Adrenal gland (tissue), 12 donors: ENCODE measurements around the gene NAV2. TPM values are rescaled to one million over a fixed set of nuclear protein-coding genes. Genes with fewer than 3 reads are reported as not detected.

ENCODE experiments used
- DNase-seq, 7 donors: peaks; one replicate each; pipeline ENCODE4 v3.0.0-alpha.2; 2019 to 2020
- H3K27ac ChIP-seq, 5 donors: fragments of 200-600 bp; sonication (generic) in 4 of 5; 1 replicate in 3 of 5; 2 replicates in 2 of 5; pipeline versions ENCODE4 v1.5.1 to v1.8.0; 2016 to 2020; ENCODE audit warnings: mild to moderate bottlenecking in 1 of 5
- H3K27me3 ChIP-seq: fragments of 200-600 bp; 2 replicates; pipeline ENCODE4 v1.8.0; 2021
- H3K36me3 ChIP-seq, 2 donors: fragments of 200-600 bp; replicated peaks in 1 of 2; 1 replicate in 1 of 2; 2 replicates in 1 of 2; pipeline versions ENCODE4 v1.5.1 to v1.8.0; 2018 to 2022
- H3K4me1 ChIP-seq, 2 donors: fragments of 200-600 bp; replicated peaks in 1 of 2; 1 replicate in 1 of 2; 2 replicates in 1 of 2; pipeline versions ENCODE4 v1.5.1 to v1.8.0; 2018 to 2021
- H3K4me3 ChIP-seq, 4 donors: fragments of 200-600 bp; sonication (generic) in 3 of 4; one replicate each; pipeline ENCODE4 v1.5.1; 2016 to 2018
- H3K9me3 ChIP-seq, 3 donors: fragments of 200-600 bp; sonication (generic) in 1 of 3; replicated peaks in 1 of 3; 1 replicate in 2 of 3; 2 replicates in 1 of 3; pipeline versions ENCODE4 v1.5.1 to v1.8.0; 2016 to 2021
- CTCF ChIP-seq, 6 experiments: fragments of 450-650 bp in 4 of 6; fragments of 200-600 bp in 2 of 6; sonication (generic) in 1 of 6; IDR thresholded peaks; 1 replicate in 5 of 6; 2 replicates in 1 of 6; pipeline versions ENCODE4 v1.5.1 to v1.8.0; 2016 to 2021; ENCODE audit warnings: antibody characterized with exemption in 6 of 6, mild to moderate bottlenecking in 2 of 6, moderate library complexity in 1 of 6
- POLR2A ChIP-seq, 2 donors: fragments of 450-650 bp; IDR thresholded peaks; one replicate each; pipeline ENCODE4 v1.6.1; 2017; ENCODE audit warnings: antibody characterized with exemption in 2 of 2, mild to moderate bottlenecking in 2 of 2, moderate library complexity in 1 of 2
- WGBS, 4 donors: extraction: QIAGEN DNeasy Blood & Tissue Kit in 2 of 4; methylation state at CpG; one replicate each; pipeline versions ENCODE4 v1.1.5 to v1.1.7; 2013 to 2017; 5-methylcytosine and 5-hydroxymethylcytosine counted together
- intact Hi-C, 2 donors: fragments of 100-400 bp; cut with DNase I; formaldehyde crosslinking; loops; one replicate each; pipeline versions ENCODE4 v1.14.1 to v1.15.0; 2022 to 2023
- polyA plus RNA-seq, 3 donors: library from polyadenylated mRNA; stranded (reverse); fragments of 200-250 nt in 2 of 3; fragments of 350-450 nt in 1 of 3; fragmentation: Illumina TruSeq in 1 of 3; extraction: RNeasy Lipid Tissue Mini Kit (QIAGEN cat#74804) in 1 of 3; gene quantifications; one replicate each; pipeline ENCODE4 v1.2.3, GENCODE V29; 2013 to 2014
- total RNA-seq, 9 donors: library from RNA; depleted of rRNA in 4 of 9; stranded (reverse); fragments of >200 nt in 4 of 9; fragments of 120-200 nt in 1 of 9; fragmentation: NEBNext Ultra II Directional in 1 of 9; extraction: Animal tissue kit (Norgen Biotek cat#: 25700) in 1 of 9; gene quantifications; one replicate each; pipeline versions ENCODE4 v1.1.0 to v1.2.4, GENCODE V29; 2013 to 2023
- donor health status: healthy with polysubstance abuse.
- donor health status: Bipolar disorder and iron deficiency.
- donor health status: DM: yes; HTN: yes; CAD: no.
- donor health status: DM: no; HTN: no; CAD: no.
- donor health status: DM: no; HTN: no; CAD: no.
- donor health status: DM: yes; HTN: yes; CAD: no.

The NAV2 gene
- total and polyA plus RNA-seq, 12 donors, result 1.6 to 9.2 (median 5.5) TPM

GRCh38 chr11:19895776-19896175, 183.1 kb downstream of the NAV2 start:
- intact Hi-C loops, result no loop called here
- H3K27me3 ChIP-seq, result no peaks in the 10 kb centered on the region
- no peaks in the 10 kb centered on the region for H3K4me1 ChIP-seq
- no peaks in the 10 kb centered on the region for H3K9me3 ChIP-seq
- H3K4me3 ChIP-seq, result no peak overlapping the region
- H3K36me3 ChIP-seq, result no peaks in the 10 kb centered on the region
- no peak overlapping the region for H3K27ac ChIP-seq
- 83 to 91% (median 88%) methylated on average over 5 of the region's 5 CpGs for WGBS, 4 donors
- TF ChIP-seq POLR2A (IDR thresholded peaks at IDR 0.05) (no peak), CTCF (IDR thresholded peaks at IDR 0.05) (no peak)
- DNase-seq, result no peak

GRCh38 chr11:19903620-19904069, 191.0 kb downstream of the NAV2 start:
- intact Hi-C loops, result loop anchor here (5.0 to 10.0 kb wide), 3 partner anchors 169 to 346 kb away; no protein-coding TSS in a partner anchor
- 11 to 23% (median 15%) methylated on average over 1 of the region's 1 CpG for WGBS, 4 donors
- Histone ChIP-seq H3K27me3 (no peaks in the 10 kb centered on the region), H3K36me3 (no peaks in the 10 kb centered on the region), H3K9me3 (no peaks in the 10 kb centered on the region), H3K4me3 (no peak overlapping the region), H3K27ac (no peak overlapping the region), H3K4me1 (peaks cover 0 to 9% of the 10 kb centered on the region in 2 donors)
- TF ChIP-seq CTCF (IDR thresholded peaks at IDR 0.05) (peak; percentile 64 to 80 (median 74)), POLR2A (IDR thresholded peaks at IDR 0.05) (no peak)
- DNase-seq, result peak; percentile 71 to 93 (median 83)

- Histone ChIP-seq H3K9me3 (no peaks in the 10 kb centered on the region), H3K4me1 (peaks cover 0 to 9% of the 10 kb centered on the region in 2 donors), H3K4me3 (no peak overlapping the region), H3K27me3 (no peaks in the 10 kb centered on the region), H3K27ac (no peak overlapping the region), H3K36me3 (no peaks in the 10 kb centered on the region)
- 10 to 16% (median 14%) methylated on average over 2 of the region's 2 CpGs for WGBS, 4 donors
- intact Hi-C loops, result loop anchor here in 1 of 2 donors (10.0 kb wide), 1 partner anchor 171 kb away; no protein-coding TSS in a partner anchor
- peak in 1 of 7 donors; percentile 6 for DNase-seq
- TF ChIP-seq POLR2A (IDR thresholded peaks at IDR 0.05) (no peak), CTCF (IDR thresholded peaks at IDR 0.05) (peak; percentile 47 to 75 (median 58))
Observed at GRCh38 chr11:19905280-19905853, 192.7 kb downstream of the NAV2 start.

GRCh38 chr11:19906126-19906525, 193.5 kb downstream of the NAV2 start:
- Histone ChIP-seq H3K36me3 (no peaks in the 10 kb centered on the region), H3K4me3 (no peak overlapping the region), H3K9me3 (no peaks in the 10 kb centered on the region), H3K27ac (no peak overlapping the region), H3K27me3 (no peaks in the 10 kb centered on the region), H3K4me1 (peaks cover 0 to 9% of the 10 kb centered on the region in 2 donors)
- no peak for DNase-seq
- intact Hi-C loops, result loop anchor here in 1 of 2 donors (10.0 kb wide), 1 partner anchor 171 kb away; no protein-coding TSS in a partner anchor
- TF ChIP-seq POLR2A (IDR thresholded peaks at IDR 0.05) (no peak), CTCF (IDR thresholded peaks at IDR 0.05) (no peak)
- 90 to 96% (median 92%) methylated on average over 3 of the region's 3 CpGs for WGBS, 4 donors
